Measurements from ENCODE around the gene PRKCQ. TPM values are rescaled to one million over a fixed set of nuclear protein-coding genes. Genes with fewer than 3 reads are reported as not detected.

PRKCQ gene
- total and polyA plus RNA-seq, 2 experiments from 2014 or later: 0.43 to 0.97 TPM

- 42% methylated on average over 2 of the region's 2 CpGs for WGBS (ENCODE audit: low lambda C conversion rate, missing lambda C conversion rate)
- H3K36me3 ChIP-seq (replicated peaks; ENCODE audit: insufficient read depth, low read depth): no peaks in the 10 kb centered on the region
- H3K4me3 ChIP-seq: no peak overlapping the region
- H3K9me3 ChIP-seq (ENCODE audit: low read depth): no peaks in the 10 kb centered on the region
- no peaks in the 10 kb centered on the region for H3K79me2 ChIP-seq
- H3K9me2 ChIP-seq (replicated peaks; ENCODE audit: insufficient read depth): no peaks in the 10 kb centered on the region
- H2AFZ ChIP-seq: no peak overlapping the region
- H3K27me3 ChIP-seq: peaks cover 4% of the 10 kb centered on the region
- no peaks in the 10 kb centered on the region for H4K20me1 ChIP-seq (ENCODE audit: insufficient read depth, poor library complexity, severe bottlenecking)
- DNase-seq (ENCODE audit: low spot score): peak; percentile 40
- H3K4me1 ChIP-seq (ENCODE audit: insufficient read depth): no peaks in the 10 kb centered on the region
- TF ChIP-seq EZH2phosphoT487 (IDR thresholded peaks at IDR 0.05; ENCODE audit: low read depth, severe bottlenecking, unreplicated experiment): no peak
- TF ChIP-seq CTCF (IDR thresholded peaks at IDR 0.05; ENCODE audit: poor library complexity): no peak
- TF ChIP-seq EZH2 (IDR thresholded peaks at IDR 0.05; ENCODE audit: borderline replicate concordance): no peak
- H3K4me2 ChIP-seq: no peak overlapping the region
- peak overlapping the region; percentile 48 for H3K27ac ChIP-seq
These were observed 170.0 kb downstream of the PRKCQ start for GRCh38 chr10:6409971-6410643.

GRCh38 chr10:6408799-6409198 lies 171.3 kb downstream of the PRKCQ start:
- TF ChIP-seq CTCF (IDR thresholded peaks at IDR 0.05; ENCODE audit: poor library complexity): no peak
- TF ChIP-seq EZH2 (IDR thresholded peaks at IDR 0.05; ENCODE audit: borderline replicate concordance): no peak
- TF ChIP-seq EZH2phosphoT487 (IDR thresholded peaks at IDR 0.05; ENCODE audit: low read depth, severe bottlenecking, unreplicated experiment): no peak
- no peak overlapping the region for H2AFZ ChIP-seq

GRCh38 chr10:6407034-6407721 lies 172.9 kb downstream of the PRKCQ start:
- H3K79me2 ChIP-seq: no peaks in the 10 kb centered on the region
- WGBS (ENCODE audit: low lambda C conversion rate, missing lambda C conversion rate): 93% methylated on average over 11 of the region's 11 CpGs

More at GRCh38 chr10:6408799-6409198, 171.3 kb downstream of the PRKCQ start:
- no peak overlapping the region for H3K27ac ChIP-seq
- no peak overlapping the region for H3K4me3 ChIP-seq
- no peaks in the 10 kb centered on the region for H3K36me3 ChIP-seq (replicated peaks; ENCODE audit: insufficient read depth, low read depth)
- no peaks in the 10 kb centered on the region for H3K79me2 ChIP-seq
- no peaks in the 10 kb centered on the region for H3K9me3 ChIP-seq (ENCODE audit: low read depth)
- no peak for DNase-seq (ENCODE audit: low spot score)
- H3K4me1 ChIP-seq (ENCODE audit: insufficient read depth): no peaks in the 10 kb centered on the region
- H3K27me3 ChIP-seq: no peaks in the 10 kb centered on the region
- no peaks in the 10 kb centered on the region for H3K9me2 ChIP-seq (replicated peaks; ENCODE audit: insufficient read depth)
- 82% methylated on average over 3 of the region's 3 CpGs for WGBS (ENCODE audit: low lambda C conversion rate, missing lambda C conversion rate)
- no peak overlapping the region for H3K4me2 ChIP-seq
- no peaks in the 10 kb centered on the region for H4K20me1 ChIP-seq (ENCODE audit: insufficient read depth, poor library complexity, severe bottlenecking)

More at GRCh38 chr10:6407034-6407721, 172.9 kb downstream of the PRKCQ start:
- Histone ChIP-seq H3K9me2 (replicated peaks; ENCODE audit: insufficient read depth) (no peaks in the 10 kb centered on the region), H2AFZ (no peak overlapping the region), H3K9me3 (ENCODE audit: low read depth) (no peaks in the 10 kb centered on the region), H3K36me3 (replicated peaks; ENCODE audit: insufficient read depth, low read depth) (no peaks in the 10 kb centered on the region), H3K27ac (no peak overlapping the region), H3K27me3 (no peaks in the 10 kb centered on the region), H3K4me2 (no peak overlapping the region), H4K20me1 (ENCODE audit: insufficient read depth, poor library complexity, severe bottlenecking) (no peaks in the 10 kb centered on the region), H3K4me3 (no peak overlapping the region), H3K4me1 (ENCODE audit: insufficient read depth) (no peaks in the 10 kb centered on the region)
- no peak for TF ChIP-seq CTCF (IDR thresholded peaks at IDR 0.05; ENCODE audit: poor library complexity)
- no peak for TF ChIP-seq EZH2phosphoT487 (IDR thresholded peaks at IDR 0.05; ENCODE audit: low read depth, severe bottlenecking, unreplicated experiment)
- TF ChIP-seq EZH2 (IDR thresholded peaks at IDR 0.05; ENCODE audit: borderline replicate concordance): no peak
- DNase-seq (ENCODE audit: low spot score): no peak

Data from hepatocyte (in vitro differentiated cells).